Upper lobe of left lung (tissue), 6 donors: Measurements from ENCODE around the gene SULT1B1. TPM values are rescaled to one million over a fixed set of nuclear protein-coding genes. Genes with fewer than 3 reads are reported as not detected.

ENCODE experiments used
- ATAC-seq, 2 donors: fragments of 200-7000 bp; cut with Tn5 transposase; one replicate each; pipeline ENCODE4 v1.9.1; 2022; ENCODE audit warnings: mild to moderate bottlenecking in 2 of 2, moderate library complexity in 2 of 2; ENCODE audit not compliant: low FRiP score in 2 of 2
- DNase-seq, 2 donors: peaks; one replicate each; pipeline ENCODE4 v3.0.0-alpha.2; 2019 to 2020
- H3K27ac ChIP-seq, 4 donors: fragments of 200-600 bp; sonication (generic); one replicate each; pipeline ENCODE4 v1.5.1; 2016 to 2019
- H3K27me3 ChIP-seq, 4 donors: fragments of 200-600 bp; sonication (generic); one replicate each; pipeline ENCODE4 v1.5.1; 2017 to 2019
- H3K36me3 ChIP-seq, 4 donors: fragments of 200-600 bp; sonication (generic); one replicate each; pipeline ENCODE4 v1.5.1; 2016 to 2019
- H3K4me1 ChIP-seq, 4 donors: fragments of 200-600 bp; sonication (generic); one replicate each; pipeline ENCODE4 v1.5.1; 2018 to 2019
- H3K4me3 ChIP-seq, 4 donors: fragments of 200-600 bp; sonication (generic); one replicate each; pipeline ENCODE4 v1.5.1; 2017 to 2019; ENCODE audit warnings: mild to moderate bottlenecking in 2 of 4, moderate library complexity in 1 of 4
- H3K9me3 ChIP-seq, 4 donors: fragments of 200-600 bp; sonication (generic); one replicate each; pipeline ENCODE4 v1.5.1; 2018 to 2019
- EP300 ChIP-seq, 4 donors: sonication (generic); formaldehyde crosslinking; IDR thresholded peaks; one replicate each; pipeline ENCODE4 v1.5.1; 2017; ENCODE audit warnings: antibody characterized with exemption in 4 of 4, control low read depth in 2 of 4
- POLR2A ChIP-seq, 4 donors: fragments of 450-650 bp; IDR thresholded peaks; one replicate each; pipeline ENCODE4 v1.5.1; 2016 to 2017; ENCODE audit warnings: antibody characterized with exemption in 4 of 4, mild to moderate bottlenecking in 2 of 4
- POLR2AphosphoS5 ChIP-seq, 2 donors: sonication (generic); formaldehyde crosslinking; IDR thresholded peaks; one replicate each; pipeline ENCODE4 v1.5.1; 2017; ENCODE audit warnings: antibody characterized with exemption in 2 of 2
- WGBS, 2 donors: methylation state at CpG; one replicate each; pipeline ENCODE4 v1.1.5; 2017 to 2018; 5-methylcytosine and 5-hydroxymethylcytosine counted together
- total RNA-seq, 6 donors: library from RNA; depleted of rRNA in 4 of 6; stranded (reverse); fragments of >200 nt in 4 of 6; gene quantifications; one replicate each; pipeline versions ENCODE4 v1.1.0 to v1.2.1, GENCODE V29; 2016 to 2021
- TF ChIP-seq, protein P1 (sequence below), 6 experiments: fragments of 450-650 bp in 4 of 6; fragments of 200-600 bp in 2 of 6; sonication (generic) in 2 of 6; IDR thresholded peaks; one replicate each; pipeline ENCODE4 v1.5.1; 2016 to 2019; ENCODE audit warnings: antibody characterized with exemption in 6 of 6
- donor health status: DM: no; HTN: no; CAD: no; lungs with moderate emphysema.
- donor health status: DM: no; HTN: yes; CAD: no; lungs with severe emphysema.

Gene SULT1B1
- total RNA-seq, 6 donors from 2014 or later, result 2.1 to 12.9 (median 4.9) TPM

DNA sequence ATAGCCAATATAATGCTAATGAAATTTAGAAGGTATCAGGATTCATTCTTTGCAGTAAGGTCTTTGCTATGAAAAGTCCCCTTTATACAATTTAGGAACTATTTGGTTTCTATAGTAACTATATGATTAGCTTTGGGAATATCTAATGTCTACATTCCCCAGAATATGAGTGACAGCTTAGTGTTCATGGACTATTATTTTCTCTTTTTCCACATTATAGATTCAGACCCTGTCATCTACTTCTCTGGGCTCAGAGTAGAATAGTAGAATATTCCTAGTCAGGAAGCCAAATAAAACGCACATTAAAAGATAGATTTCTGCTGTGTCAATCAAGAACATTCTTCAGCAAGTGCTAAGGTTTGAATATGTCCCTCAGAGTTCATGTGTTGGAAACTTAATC, 26.1 kb upstream of the SULT1B1 start:
- no peaks in the 10 kb centered on the region for H3K9me3 ChIP-seq
- DNase-seq (no peak), ATAC-seq (no peak)
- H3K27ac ChIP-seq, result no peak overlapping the region
- no peaks in the 10 kb centered on the region for H3K27me3 ChIP-seq
- no peaks in the 10 kb centered on the region for H3K4me1 ChIP-seq
- no peaks in the 10 kb centered on the region for H3K36me3 ChIP-seq
- TF ChIP-seq, protein P1, sequence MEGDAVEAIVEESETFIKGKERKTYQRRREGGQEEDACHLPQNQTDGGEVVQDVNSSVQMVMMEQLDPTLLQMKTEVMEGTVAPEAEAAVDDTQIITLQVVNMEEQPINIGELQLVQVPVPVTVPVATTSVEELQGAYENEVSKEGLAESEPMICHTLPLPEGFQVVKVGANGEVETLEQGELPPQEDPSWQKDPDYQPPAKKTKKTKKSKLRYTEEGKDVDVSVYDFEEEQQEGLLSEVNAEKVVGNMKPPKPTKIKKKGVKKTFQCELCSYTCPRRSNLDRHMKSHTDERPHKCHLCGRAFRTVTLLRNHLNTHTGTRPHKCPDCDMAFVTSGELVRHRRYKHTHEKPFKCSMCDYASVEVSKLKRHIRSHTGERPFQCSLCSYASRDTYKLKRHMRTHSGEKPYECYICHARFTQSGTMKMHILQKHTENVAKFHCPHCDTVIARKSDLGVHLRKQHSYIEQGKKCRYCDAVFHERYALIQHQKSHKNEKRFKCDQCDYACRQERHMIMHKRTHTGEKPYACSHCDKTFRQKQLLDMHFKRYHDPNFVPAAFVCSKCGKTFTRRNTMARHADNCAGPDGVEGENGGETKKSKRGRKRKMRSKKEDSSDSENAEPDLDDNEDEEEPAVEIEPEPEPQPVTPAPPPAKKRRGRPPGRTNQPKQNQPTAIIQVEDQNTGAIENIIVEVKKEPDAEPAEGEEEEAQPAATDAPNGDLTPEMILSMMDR (IDR thresholded peaks at IDR 0.05), result no peak
- no peak for TF ChIP-seq POLR2A (IDR thresholded peaks at IDR 0.05)
- no peak for TF ChIP-seq POLR2AphosphoS5 (IDR thresholded peaks at IDR 0.05)
- no peak for TF ChIP-seq EP300 (IDR thresholded peaks at IDR 0.05)
- no peak overlapping the region for H3K4me3 ChIP-seq
- 81 to 83% methylated on average over 1 of the region's 1 CpG for WGBS, 2 donors

DNA sequence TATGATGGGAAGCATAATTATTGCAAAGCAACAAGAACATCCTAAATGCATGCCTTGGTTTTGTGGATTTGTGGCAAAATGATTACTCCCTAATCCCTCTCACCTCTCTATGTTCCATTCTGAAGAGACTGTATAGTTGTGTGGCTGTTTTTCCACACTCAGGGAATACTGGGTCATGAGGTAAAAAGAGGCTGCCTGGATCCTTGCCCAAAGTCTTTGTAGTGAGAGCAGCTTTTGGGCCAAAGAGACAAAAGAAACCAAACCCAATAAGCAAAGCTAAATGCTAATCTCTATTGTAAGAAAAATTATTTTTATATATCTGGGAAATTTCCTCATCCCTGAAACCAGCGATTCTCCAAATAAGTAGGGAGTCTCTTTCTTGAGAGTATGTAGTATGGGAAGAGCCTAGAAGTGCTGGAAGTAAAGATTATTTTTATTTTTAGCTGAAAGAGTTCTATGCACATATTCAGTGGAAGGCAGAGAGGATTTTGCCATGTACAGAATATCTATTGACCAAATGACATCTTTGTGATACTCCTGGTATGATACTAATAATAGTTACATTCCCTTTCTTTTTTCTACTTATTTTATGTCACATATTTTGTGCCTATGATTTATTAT, 24.9 kb upstream of the SULT1B1 start:
- H3K4me3 ChIP-seq, result no peak overlapping the region
- ATAC-seq, result no peak
- 90 to 97% methylated on average over 1 of the region's 1 CpG for WGBS, 2 donors

DNA sequence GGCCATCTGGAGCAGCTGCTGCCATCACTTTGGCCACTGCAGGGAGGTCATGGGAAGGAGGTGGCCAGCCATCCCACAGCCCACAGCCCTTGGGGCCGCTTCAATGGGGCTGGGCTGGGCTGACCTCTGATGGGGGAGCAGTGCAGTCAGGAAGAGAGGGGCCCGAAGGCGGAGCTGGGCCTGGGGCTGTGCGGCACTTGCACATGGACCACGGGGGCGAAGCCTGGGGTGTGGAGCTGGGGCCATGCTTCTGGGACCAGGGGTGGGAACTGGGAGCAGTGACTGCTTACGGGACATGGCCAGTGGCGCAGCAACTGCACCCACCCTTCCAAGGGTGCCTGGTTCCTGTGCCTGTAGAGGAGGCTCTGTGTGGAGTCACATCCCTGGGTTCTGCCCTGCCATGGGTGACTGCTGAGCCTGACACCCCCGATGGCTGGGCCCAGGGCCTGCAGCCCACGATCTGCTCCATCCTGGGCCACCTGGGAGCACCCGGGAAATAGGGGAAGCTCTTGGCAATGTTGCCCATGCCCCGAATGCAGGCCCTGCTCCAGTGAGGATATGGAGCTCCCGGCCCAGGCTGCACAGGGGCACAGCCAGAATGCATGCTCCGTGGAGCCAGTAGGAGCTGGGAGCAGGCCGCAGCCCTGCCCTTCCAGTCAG, 22.4 kb upstream of the SULT1B1 start:
- no peak overlapping the region for H3K27ac ChIP-seq
- no peaks in the 10 kb centered on the region for H3K4me1 ChIP-seq
- no peaks in the 10 kb centered on the region for H3K27me3 ChIP-seq
- H3K4me3 ChIP-seq, result no peak overlapping the region
- no peaks in the 10 kb centered on the region for H3K9me3 ChIP-seq
- TF ChIP-seq POLR2AphosphoS5 (IDR thresholded peaks at IDR 0.05) (no peak), POLR2A (IDR thresholded peaks at IDR 0.05) (no peak), EP300 (IDR thresholded peaks at IDR 0.05) (no peak)
- TF ChIP-seq, protein P1 (IDR thresholded peaks at IDR 0.05), result no peak
- no peaks in the 10 kb centered on the region for H3K36me3 ChIP-seq
- 93 to 94% methylated on average over 3 to 15 of the region's 15 CpGs for WGBS, 2 donors
- peak in 1 of 2 donors; percentile 63 for DNase-seq
- peak; percentile 24 to 63 for ATAC-seq

More for the DNA sequence above, 24.9 kb upstream of the SULT1B1 start:
- no peaks in the 10 kb centered on the region for H3K4me1 ChIP-seq
- H3K36me3 ChIP-seq, result no peaks in the 10 kb centered on the region
- H3K27ac ChIP-seq, result no peak overlapping the region
- no peaks in the 10 kb centered on the region for H3K9me3 ChIP-seq
- no peak for DNase-seq
- TF ChIP-seq, protein P1 (IDR thresholded peaks at IDR 0.05), result no peak
- no peak for TF ChIP-seq POLR2A (IDR thresholded peaks at IDR 0.05)
- TF ChIP-seq POLR2AphosphoS5 (IDR thresholded peaks at IDR 0.05), result no peak
- TF ChIP-seq EP300 (IDR thresholded peaks at IDR 0.05), result no peak
- no peaks in the 10 kb centered on the region for H3K27me3 ChIP-seq

DNA sequence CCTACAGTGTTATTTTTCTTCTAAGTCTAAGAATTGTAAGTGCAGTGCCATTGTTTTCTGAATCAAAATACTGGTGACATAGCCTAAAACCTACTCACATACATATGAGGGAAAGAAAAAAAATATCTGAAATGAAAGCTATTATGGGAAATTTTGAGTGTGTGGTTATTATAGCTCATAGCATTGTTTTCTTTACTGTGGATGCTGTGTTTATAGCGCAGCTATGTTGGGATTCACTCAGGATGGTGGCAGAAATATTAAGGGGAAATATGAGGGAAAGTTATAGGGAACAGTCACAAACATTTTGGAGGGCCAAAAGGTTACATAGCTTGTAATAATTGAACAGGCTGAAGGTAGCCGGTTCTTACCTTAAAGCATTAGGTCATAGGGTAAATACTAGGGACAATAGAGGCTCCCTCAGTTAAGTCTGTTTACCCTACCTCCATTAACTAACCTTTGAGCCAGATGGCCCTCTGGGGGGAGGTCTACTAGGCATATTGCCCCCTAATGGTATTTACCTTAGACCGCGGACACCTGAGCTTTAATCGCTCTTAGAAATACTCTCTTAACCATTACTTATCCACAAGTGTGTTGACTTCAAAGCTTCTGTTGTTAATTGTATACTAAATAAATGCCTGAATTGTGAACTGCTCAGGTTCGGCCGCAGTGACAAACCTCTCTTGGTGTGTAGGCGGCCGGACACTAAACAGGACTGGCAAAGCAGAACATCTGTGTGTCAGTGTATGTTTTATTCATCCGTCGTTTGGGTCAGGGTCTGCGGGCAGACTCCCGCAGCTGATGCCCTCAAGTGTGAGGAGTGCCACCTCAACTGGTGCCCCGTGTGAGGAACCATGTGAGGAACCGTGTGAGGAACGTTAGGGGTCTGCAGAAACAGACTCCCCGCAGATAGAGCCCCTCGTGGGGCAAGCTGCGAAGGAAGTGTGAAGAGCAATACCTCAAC, 21.3 kb upstream of the SULT1B1 start:
- TF ChIP-seq, protein P1 (IDR thresholded peaks at IDR 0.05), result no peak
- TF ChIP-seq POLR2AphosphoS5 (IDR thresholded peaks at IDR 0.05) (no peak), EP300 (IDR thresholded peaks at IDR 0.05) (no peak), POLR2A (IDR thresholded peaks at IDR 0.05) (no peak)
- DNase-seq, result no peak
- Histone ChIP-seq H3K27me3 (no peaks in the 10 kb centered on the region), H3K4me1 (no peaks in the 10 kb centered on the region), H3K27ac (no peak overlapping the region), H3K4me3 (no peak overlapping the region), H3K36me3 (no peaks in the 10 kb centered on the region), H3K9me3 (no peaks in the 10 kb centered on the region)
- 87 to 94% methylated on average over 19 of the region's 19 CpGs for WGBS, 2 donors
- no peak for ATAC-seq
